ENCODE results near the gene VPS4A.

VPS4A gene

DNA sequence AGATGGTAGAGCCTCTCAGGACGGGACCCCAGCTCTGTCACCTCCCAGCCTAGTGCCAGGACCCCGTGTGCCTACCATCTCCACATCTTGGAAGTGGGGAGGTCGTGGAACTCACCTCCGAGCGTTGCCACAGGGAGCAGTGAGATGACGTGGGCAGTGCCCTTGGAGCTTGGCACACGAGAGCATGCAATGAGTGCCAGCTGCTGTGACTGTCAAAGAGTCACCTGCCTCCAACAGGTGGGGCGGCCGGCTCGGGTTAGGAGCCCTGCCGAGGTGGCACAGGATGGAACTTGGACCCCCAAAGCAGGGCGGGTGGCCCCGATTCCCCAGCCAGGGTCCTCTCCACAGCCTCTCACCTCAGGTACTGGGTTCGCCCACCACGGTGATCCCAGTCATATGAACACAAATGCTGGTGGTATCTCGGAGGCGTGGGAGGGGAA lies 5.5 kb downstream of the VPS4A start:
- Mint-ChIP-seq H3K9me3 (no peaks in the 10 kb centered on the region), H3K36me3 (ENCODE audit: low read depth) (peaks cover 37% of the 10 kb centered on the region), H3K27me3 (no peaks in the 10 kb centered on the region), H3K27ac (no peak overlapping the region), H3K4me3 (no peak overlapping the region), H3K4me1 (peaks cover 19% of the 10 kb centered on the region)
- no peak for DNase-seq
- no peak for ATAC-seq

DNA sequence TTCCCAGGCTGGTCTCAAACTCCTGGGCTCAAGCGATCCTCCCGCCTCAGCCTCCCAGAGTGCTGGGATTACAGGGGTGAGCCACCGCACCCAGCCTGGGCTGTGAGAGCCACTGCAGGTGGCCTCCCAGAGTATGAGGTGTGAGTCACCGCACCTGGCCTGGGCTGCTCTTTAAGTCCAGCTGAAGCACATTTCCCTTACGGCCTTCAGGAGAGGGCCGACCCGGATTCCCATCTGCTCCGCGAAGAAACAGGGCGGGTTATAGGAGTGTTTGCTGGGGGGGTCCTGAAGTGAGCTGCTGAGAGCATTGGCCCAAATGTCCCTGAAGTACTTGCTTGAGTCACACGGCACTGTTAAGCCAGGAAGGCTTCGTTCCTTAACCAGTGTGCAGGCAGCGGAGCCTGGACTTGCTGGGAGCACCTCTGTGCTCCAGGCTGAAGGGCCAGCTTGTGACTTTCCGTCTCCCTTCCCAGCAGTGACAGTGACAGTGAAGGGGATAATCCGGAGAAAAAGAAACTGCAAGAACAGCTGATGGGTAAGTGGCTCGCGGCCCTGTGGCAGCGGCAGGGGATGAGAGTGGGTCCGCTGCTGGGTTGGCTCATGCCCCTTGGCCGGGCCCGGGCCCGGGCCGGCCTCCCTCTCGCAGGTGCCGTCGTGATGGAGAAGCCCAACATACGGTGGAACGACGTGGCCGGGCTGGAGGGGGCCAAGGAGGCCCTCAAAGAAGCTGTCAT lies 7.2 kb downstream of the VPS4A start:
- peaks cover 9% of the 10 kb centered on the region for H3K4me1 Mint-ChIP-seq
- no peaks in the 10 kb centered on the region for H3K9me3 Mint-ChIP-seq
- peaks cover 43% of the 10 kb centered on the region for H3K36me3 Mint-ChIP-seq (ENCODE audit: low read depth)
- DNase-seq: no peak
- no peak overlapping the region for H3K4me3 Mint-ChIP-seq
- ATAC-seq: no peak
- no peaks in the 10 kb centered on the region for H3K27me3 Mint-ChIP-seq
- H3K27ac Mint-ChIP-seq: no peak overlapping the region

DNA sequence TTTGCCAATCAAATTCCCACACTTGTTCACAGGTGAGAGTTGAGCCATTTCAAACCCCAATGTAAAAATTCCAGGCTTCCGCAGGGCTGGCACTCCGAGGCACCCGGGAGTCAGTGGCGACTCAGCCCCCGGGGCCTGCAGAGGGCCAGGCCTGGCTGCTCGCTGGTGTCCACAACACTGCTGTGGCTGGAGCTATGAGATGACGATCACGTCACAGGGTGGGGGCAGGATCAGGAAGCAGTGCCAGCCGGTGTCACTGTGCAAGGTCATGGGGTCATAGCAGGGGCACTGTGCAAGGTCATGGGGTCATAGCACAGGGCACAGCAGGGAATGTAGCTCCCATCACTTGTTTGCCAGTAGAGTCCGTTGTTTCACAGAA lies 7.8 kb downstream of the VPS4A start:
- ATAC-seq (no peak), DNase-seq (no peak)
- Mint-ChIP-seq H3K27me3 (no peaks in the 10 kb centered on the region), H3K4me3 (no peak overlapping the region), H3K9me3 (no peaks in the 10 kb centered on the region), H3K4me1 (peaks cover 3% of the 10 kb centered on the region), H3K27ac (no peak overlapping the region), H3K36me3 (ENCODE audit: low read depth) (peaks cover 39% of the 10 kb centered on the region)

DNA sequence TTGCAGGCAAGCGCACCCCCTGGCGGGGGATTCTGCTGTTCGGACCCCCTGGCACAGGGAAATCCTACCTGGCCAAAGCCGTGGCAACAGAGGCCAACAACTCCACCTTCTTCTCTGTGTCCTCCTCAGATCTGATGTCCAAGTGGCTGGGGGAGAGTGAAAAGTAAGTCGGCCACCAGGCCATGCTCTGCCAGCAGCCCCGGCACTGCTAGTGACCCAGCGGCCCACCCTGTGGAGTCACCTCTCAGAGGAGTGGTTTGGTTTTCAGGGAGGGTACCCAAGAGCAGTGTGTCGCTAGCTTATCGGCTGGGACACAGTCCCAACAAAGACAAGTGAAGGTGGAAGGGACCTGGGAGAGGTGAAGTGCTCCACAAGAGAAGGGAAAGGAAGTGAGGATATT lies 8.2 kb downstream of the VPS4A start:
- Mint-ChIP-seq H3K36me3 (ENCODE audit: low read depth) (peaks cover 39% of the 10 kb centered on the region), H3K4me1 (no peaks in the 10 kb centered on the region), H3K27me3 (no peaks in the 10 kb centered on the region), H3K4me3 (no peak overlapping the region), H3K27ac (no peak overlapping the region), H3K9me3 (no peaks in the 10 kb centered on the region)
- DNase-seq (no peak), ATAC-seq (no peak)

DNA sequence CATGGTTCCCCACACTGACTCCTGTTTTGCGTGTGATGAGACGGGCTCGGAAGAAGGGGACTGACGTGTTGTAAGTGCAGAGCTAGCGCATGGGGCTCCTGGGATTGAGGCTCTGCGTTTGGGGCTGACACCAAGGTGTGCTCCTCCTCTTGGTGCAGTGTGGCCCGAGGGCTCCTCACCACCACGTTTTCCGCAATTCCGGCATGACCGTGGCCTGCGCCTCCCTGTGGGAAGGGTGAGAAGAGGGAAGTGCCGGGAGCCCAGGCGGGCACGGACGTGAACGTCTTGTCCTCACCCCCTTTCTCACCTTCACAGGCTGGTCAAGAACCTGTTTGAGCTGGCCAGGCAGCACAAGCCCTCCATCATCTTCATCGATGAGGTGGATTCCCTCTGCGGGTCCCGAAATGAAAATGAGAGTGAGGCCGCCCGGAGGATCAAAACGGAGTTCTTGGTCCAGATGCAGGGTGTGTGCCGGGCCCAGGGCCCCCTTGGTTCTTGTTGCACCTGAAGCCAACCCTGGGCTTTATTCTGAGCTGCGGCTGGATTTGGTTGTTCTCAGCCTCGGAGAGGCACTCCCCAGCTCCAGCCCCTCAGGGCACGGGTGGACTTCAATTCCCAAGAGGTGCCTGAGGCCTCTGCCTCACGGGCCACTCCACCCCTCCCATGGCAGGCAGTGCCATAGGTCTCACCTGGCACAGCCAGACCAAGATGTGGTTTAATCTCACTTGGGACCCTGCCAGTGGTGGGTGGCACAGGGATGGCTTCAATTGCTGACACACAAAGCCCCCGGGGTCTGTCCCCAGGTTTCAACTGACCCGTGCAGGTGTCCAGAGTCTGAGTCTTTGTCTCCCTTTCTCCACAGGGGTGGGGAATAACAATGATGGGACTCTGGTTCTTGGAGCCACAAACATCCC lies 8.9 kb downstream of the VPS4A start:
- ATAC-seq (no peak), DNase-seq (no peak)
- Mint-ChIP-seq H3K27me3 (no peaks in the 10 kb centered on the region), H3K36me3 (ENCODE audit: low read depth) (peaks cover 39% of the 10 kb centered on the region), H3K4me3 (no peak overlapping the region), H3K27ac (no peak overlapping the region), H3K9me3 (no peaks in the 10 kb centered on the region), H3K4me1 (peaks cover 2% of the 10 kb centered on the region)

DNA sequence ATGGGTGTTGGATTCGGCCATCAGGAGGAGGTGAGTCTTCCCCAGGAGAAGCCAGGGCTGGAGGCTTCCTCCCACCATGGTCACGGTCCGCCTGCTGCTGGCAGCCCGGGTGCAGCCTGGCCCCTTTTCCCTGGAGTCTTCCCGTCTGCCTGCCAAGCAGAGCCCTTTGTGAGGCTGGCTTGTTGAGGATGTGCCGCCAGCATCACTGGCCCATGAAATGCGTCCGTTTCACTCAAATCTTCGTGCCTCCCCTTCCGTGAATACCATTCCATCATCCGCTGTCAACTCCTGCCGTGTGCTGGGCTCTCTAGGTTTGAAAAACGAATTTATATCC lies 9.6 kb downstream of the VPS4A start:
- Mint-ChIP-seq H3K4me3 (no peak overlapping the region), H3K9me3 (no peaks in the 10 kb centered on the region)

DNA sequence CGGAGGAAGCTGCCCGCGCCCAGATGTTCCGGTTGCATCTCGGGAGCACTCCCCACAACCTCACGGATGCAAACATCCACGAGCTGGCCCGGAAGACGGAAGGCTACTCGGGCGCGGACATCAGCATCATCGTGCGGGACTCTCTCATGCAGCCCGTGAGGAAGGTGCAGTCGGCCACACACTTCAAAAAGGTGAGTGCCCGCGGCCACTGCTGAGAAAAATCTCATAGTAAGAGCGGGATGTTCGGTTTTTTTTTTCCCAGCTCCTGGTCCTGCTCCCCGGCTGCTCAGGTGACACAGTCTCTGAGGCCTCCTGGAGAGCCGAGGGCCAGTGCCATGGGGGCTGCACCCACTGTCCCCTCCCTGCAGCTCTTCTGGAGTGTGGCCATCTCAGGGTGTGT lies 9.9 kb downstream of the VPS4A start:
- H3K36me3 Mint-ChIP-seq (ENCODE audit: low read depth): peaks cover 43% of the 10 kb centered on the region
- ATAC-seq (no peak), DNase-seq (no peak)
- H3K4me1 Mint-ChIP-seq: peaks cover 9% of the 10 kb centered on the region
- no peak overlapping the region for H3K4me3 Mint-ChIP-seq
- H3K27me3 Mint-ChIP-seq: no peaks in the 10 kb centered on the region
- peak overlapping the region; percentile 22 for H3K27ac Mint-ChIP-seq
- no peaks in the 10 kb centered on the region for H3K9me3 Mint-ChIP-seq

More for the DNA sequence above, 9.6 kb downstream of the VPS4A start:
- ATAC-seq (no peak), DNase-seq (no peak)
- Mint-ChIP-seq H3K27ac (peak overlapping the region; percentile 22), H3K4me1 (peaks cover 5% of the 10 kb centered on the region), H3K36me3 (ENCODE audit: low read depth) (peaks cover 42% of the 10 kb centered on the region), H3K27me3 (no peaks in the 10 kb centered on the region)

DNA sequence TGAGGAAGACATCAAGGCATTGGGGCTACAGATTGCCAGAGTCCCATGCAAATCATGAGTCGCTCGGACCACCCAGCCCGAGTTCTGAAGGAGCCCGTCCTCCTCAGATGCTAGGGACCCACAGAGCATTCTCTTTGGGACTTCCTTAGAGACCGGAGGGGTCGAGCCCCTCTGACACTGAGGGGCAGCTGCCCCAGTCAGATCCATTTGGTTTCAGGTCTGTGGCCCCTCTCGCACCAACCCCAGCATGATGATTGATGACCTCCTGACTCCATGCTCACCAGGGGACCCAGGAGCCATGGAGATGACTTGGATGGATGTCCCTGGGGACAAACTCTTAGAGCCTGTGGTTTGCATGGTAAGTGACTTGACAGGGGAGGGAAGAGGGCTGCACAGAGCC lies 11.2 kb downstream of the VPS4A start:
- H3K27ac Mint-ChIP-seq: no peak overlapping the region
- peaks cover 50% of the 10 kb centered on the region for H3K36me3 Mint-ChIP-seq (ENCODE audit: low read depth)
- no peaks in the 10 kb centered on the region for H3K9me3 Mint-ChIP-seq

DNA sequence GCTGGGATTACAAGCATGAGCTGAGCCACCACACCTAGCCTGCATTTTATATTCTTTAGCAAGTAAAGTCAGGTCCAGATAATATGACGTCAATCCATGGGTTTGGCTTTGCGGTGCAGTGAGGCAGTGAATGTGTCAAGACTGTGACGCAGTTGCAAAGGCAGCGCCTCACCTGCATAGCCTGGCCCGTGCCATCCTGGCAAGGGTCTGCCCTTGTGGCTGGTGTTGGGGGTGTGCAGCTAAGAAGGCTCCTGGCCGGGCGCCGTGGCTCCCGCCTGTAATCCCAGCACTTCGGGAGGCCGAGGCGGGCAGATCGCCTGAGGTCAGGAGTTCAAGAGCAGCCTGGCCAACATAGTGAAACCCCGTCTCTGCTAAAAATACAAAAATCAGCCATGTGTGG lies 12.3 kb downstream of the VPS4A start:
- no peaks in the 10 kb centered on the region for H3K9me3 Mint-ChIP-seq
- H3K27me3 Mint-ChIP-seq: no peaks in the 10 kb centered on the region
- H3K4me3 Mint-ChIP-seq: no peak overlapping the region
- ATAC-seq: no peak
- H3K36me3 Mint-ChIP-seq (ENCODE audit: low read depth): peaks cover 49% of the 10 kb centered on the region
- no peak for DNase-seq
- H3K4me1 Mint-ChIP-seq: peaks cover 27% of the 10 kb centered on the region
- no peak overlapping the region for H3K27ac Mint-ChIP-seq

More for the DNA sequence above, 11.2 kb downstream of the VPS4A start:
- H3K4me3 Mint-ChIP-seq: no peak overlapping the region
- ATAC-seq (no peak), DNase-seq (no peak)
- H3K4me1 Mint-ChIP-seq: peaks cover 22% of the 10 kb centered on the region
- no peaks in the 10 kb centered on the region for H3K27me3 Mint-ChIP-seq

DNA sequence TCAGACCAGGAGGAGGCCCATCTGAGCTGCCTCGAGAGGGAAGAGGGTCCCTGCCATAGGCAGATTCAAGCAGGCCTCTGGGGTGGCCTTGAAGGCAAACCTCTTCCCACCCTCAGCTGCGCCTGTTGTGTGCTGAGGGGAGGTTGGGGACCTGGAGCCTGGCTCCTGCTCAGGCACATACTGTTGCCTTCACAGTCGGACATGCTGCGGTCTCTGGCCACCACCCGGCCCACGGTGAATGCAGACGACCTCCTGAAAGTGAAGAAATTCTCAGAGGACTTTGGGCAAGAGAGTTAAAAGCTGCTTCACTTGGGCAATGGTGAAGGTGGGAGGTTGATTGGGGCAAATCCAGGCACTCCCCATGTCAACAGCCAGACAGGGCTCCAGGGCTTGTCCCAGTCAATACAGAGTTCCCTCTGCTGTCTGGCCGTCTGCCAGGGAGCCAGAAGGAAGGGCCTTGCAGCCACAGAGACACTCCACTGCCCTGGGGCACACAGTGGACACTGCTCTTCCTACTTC lies 12.9 kb downstream of the VPS4A start:
- H3K4me3 Mint-ChIP-seq: no peak overlapping the region
- no peak overlapping the region for H3K27ac Mint-ChIP-seq
- H3K4me1 Mint-ChIP-seq: peaks cover 34% of the 10 kb centered on the region
- no peaks in the 10 kb centered on the region for H3K27me3 Mint-ChIP-seq
- DNase-seq (no peak), ATAC-seq (no peak)
- H3K9me3 Mint-ChIP-seq: no peaks in the 10 kb centered on the region
- peaks cover 53% of the 10 kb centered on the region for H3K36me3 Mint-ChIP-seq (ENCODE audit: low read depth)

DNA sequence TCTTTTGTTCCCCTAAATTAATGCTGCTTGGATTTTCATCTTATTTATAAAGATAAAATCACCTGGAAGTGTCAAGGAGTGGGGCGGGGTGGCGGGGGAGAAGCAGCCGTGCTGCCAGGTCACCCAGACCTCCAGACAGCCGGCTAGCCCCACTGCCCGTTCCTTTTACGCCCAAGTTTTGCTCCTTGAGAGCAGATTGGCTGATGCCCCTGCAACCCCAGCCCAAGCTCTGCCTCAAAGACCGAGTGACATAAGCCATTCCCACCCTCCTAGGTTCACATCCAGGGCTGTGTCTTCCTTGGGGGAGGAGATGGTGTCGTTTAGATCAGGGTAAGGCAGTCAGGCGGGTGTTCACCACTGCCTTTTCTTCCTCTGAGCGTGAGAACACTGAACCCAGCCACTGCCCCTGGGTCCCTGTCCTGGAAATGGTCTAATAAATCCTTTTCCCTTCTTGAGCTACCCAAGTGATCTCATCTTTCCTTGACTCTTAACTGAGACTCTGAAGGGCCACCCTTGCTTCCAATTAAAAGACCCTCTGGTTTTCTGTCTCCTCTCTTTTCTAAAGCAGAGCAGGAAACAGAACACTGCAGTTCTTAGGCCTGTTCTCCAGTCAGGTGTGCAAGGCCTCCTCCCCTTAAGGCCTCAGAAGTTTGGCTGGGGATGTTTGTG lies 13.6 kb downstream of the VPS4A start:
- Mint-ChIP-seq H3K27me3 (no peaks in the 10 kb centered on the region), H3K36me3 (ENCODE audit: low read depth) (peaks cover 51% of the 10 kb centered on the region), H3K4me1 (peaks cover 40% of the 10 kb centered on the region), H3K27ac (peak overlapping the region; percentile 39), H3K9me3 (no peaks in the 10 kb centered on the region), H3K4me3 (no peak overlapping the region)
- ATAC-seq (no peak), DNase-seq (no peak)

DNA sequence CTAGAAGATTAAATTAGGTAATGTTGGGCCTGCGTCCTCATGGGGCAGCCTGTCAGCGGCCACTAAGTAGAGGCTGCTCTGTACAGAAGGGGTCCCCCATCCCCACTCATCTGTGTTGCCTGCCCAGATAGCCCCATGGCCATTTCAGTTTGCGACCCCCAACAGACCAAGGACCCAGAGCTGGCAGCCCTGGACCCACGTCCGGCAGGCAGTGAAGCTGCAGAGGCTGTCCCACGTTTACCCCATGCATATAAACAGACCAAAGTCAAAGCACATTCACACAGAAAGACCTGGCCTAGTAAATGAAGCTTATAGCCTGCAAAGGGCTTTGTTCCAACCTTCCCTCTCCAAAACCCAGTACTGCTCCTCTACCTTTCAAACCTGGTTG lies 14.6 kb downstream of the VPS4A start:
- DNase-seq (no peak), ATAC-seq (no peak)
- Mint-ChIP-seq H3K27ac (peak overlapping the region; percentile 82), H3K27me3 (no peaks in the 10 kb centered on the region), H3K4me3 (peak overlapping the region; percentile 87), H3K4me1 (peaks cover 42% of the 10 kb centered on the region), H3K36me3 (ENCODE audit: low read depth) (peaks cover 49% of the 10 kb centered on the region), H3K9me3 (no peaks in the 10 kb centered on the region)

DNA sequence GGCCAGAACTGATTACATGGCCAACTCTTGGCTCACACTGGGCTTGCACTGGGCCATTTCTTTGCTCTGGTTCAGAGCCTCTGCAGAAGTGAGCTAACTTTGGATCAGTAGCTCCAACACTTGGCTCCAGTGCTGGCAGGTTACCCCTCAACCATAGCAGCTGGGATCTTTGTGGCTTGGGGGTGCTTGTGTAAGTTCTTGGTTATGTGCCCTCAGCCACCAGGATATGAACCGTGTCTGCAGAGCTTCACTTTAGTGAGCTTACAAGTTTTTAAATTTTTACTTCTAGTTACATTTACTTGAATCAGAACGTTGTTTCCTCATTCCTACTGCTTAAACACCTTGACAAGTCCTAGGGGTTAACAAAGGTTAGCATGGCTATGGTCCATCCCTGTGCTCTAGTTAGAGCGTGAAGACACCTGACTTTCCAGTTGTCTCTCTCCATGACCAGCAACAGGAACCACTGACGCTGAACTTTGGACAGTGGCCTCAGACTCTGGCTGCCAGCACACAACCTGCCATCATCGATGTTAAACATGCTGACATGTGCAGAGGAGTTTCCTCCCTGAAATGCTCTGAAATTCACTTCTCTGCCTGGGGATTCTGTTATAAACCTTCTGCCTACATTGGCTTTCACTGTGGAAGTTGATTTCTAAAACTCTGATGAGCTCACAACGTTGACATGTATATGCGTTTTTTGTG lies 15.2 kb downstream of the VPS4A start:
- Mint-ChIP-seq H3K9me3 (no peaks in the 10 kb centered on the region), H3K4me1 (peaks cover 43% of the 10 kb centered on the region), H3K27me3 (no peaks in the 10 kb centered on the region), H3K4me3 (peak overlapping the region; percentile 87), H3K27ac (peak overlapping the region; percentile 82), H3K36me3 (ENCODE audit: low read depth) (peaks cover 45% of the 10 kb centered on the region)
- ATAC-seq: no peak
- no peak for DNase-seq

DNA sequence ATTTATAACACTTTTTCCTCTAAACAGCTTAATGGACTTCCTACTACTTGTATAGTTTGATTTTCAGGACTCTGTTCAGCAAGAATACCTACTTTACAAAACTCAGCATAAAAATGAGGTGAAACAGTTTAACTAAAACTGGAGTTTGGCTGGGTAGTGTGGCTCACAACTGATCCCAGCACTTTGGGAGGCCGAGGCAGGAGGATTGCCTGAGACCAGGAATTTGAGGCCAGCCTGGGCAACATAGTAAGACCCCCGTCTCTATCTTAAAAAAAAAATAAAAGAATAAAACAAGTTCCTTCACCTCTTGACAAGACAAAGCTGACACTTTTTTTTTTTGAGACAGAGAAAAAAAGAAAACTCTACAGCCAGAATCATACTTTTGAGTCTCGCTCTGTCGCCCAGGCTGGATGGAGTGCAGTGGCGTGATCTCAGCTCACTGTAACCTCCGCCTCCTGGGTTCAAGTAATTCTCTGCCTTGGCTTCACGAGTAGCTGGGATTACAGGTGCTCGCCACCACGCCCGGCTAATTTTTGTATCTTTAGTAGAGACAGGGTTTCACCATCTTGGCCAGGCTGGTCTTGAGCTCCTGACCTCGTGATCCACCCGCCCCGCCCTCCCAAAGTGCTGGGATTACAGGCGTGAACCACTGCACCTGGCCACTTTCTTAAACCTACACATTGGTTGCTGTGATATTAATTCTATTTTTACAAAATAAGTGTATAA lies 16.6 kb downstream of the VPS4A start:
- Mint-ChIP-seq H3K36me3 (ENCODE audit: low read depth) (peaks cover 40% of the 10 kb centered on the region), H3K27ac (peak overlapping the region; percentile 71), H3K4me3 (peak overlapping the region; percentile 87), H3K27me3 (no peaks in the 10 kb centered on the region), H3K9me3 (no peaks in the 10 kb centered on the region), H3K4me1 (peaks cover 49% of the 10 kb centered on the region)
- no peak for ATAC-seq
- DNase-seq: no peak

Data from activated naive CD8-positive, alpha-beta T cell treated with anti-CD3 and anti-CD28 coated beads, Interleukin-2, amount 50 U/mL, for 24 hours (primary cell).